Measurements from ENCODE around the gene NUP160.
"Not testable (repeated sequence)": the region's sequence is repeated elsewhere in the genome, so short reads cannot be mapped to it uniquely, and the experiment has no call there.

The NUP160 gene

DNA sequence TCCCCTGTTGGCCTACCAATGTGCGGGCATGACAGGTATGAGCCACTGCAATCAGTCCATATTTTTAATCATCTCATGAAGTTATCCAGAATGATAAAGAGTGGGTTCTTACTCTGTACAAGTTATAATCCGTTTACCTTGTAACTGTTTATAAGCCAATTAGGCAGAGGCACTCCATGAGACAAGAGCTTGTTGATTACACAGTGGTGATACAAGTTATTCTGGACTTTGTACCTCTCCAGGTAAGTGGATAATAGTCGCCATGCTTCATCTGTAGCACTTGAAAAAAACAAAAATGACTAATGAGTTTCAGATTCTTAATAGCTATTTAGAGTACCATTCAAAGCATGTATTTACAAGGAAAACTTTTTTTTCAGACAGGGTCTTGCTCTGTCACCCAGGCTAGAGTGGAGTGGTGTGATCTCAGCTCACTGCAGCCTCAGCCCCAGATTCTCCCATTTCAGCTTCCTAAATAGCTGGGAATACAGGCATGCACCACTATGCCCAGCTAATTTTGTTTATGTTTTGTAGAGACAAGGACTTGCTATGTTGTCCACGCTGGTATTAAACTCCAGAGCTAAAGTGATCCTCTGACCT, 63.3 kb downstream of the NUP160 start:
- no peak for DNase-seq

DNA sequence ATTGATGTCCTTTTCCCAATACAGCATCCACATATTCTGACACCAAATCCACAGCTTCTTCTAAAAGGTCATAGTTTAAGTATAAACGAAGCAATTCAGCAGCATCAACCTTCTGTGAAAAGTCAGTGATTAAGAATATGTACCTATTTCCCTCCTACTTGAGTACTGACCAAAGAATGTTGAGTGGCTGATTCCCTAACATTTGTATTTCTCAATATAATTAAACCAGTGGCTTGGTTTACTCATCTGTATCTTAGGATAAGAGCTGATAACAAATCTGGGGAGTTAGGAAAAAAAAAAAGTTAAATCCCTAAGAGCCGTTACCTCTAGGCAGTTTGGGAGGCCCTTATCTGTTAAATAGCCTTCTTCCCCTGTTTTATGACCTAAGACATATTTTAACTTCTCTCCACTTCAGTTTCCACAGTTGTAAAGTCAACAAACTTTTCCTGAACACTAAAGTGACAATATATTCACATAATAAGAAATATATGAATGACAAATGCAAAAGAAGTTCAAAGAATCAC, 65.0 kb downstream of the NUP160 start:
- DNase-seq, result no peak

DNA sequence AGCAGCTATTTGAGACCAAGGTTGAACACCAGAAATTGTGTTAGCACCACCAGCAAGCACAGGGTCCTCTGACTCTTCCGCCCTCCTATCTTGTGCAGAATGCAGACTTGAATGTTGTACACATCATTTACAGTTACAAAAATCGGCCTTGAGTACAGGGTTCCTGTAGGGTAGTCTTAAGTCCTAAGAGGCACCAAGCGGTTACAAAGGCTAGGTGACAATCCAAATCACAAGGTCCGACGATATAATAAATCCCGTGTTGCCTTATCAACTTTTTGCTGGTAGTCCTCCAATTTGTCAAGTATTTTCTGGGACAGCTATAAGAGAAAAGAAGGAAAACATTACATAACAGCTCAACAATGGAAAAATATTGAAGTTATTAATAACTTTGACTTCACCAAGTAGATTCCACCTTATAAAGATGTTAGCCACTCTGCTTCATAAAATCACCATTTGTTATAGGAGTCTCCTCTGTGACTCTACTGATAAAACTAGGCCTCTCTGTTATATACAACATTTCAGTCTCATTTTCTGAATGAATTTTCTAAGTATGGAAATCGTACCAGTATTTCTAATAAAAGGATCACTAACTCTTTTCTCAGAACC, 69.2 kb downstream of the NUP160 start:
- no peak for DNase-seq

DNA sequence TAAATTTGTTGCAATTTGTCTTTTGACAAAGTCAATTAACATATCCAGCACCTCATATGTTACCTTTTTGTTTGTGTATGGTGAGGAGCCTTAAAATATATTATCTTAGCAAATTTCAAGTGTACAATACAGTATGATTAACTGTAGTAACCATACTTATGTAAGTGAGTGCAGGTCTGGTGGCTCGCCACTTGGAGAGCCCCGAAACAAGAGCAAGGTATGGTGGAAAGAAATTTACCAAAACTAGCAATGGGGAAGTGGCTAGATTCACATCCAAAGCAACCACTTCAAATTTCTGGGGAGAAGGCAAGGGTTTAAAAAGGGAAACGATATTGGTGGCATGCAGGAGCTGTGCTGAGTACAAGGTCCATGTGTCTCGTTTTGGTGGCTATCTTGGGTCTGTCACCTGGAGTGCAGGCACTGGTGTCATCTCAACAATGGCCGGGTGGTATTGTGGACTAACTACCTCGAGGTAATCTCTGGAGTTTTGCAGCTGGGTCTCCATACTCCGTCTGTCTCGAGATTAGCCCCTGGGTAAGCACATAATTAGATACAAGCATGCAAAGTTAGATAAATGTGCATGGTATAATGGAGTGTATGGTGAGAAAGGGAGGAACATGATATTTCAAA, 72.8 kb downstream of the NUP160 start:
- no peak for DNase-seq

DNA sequence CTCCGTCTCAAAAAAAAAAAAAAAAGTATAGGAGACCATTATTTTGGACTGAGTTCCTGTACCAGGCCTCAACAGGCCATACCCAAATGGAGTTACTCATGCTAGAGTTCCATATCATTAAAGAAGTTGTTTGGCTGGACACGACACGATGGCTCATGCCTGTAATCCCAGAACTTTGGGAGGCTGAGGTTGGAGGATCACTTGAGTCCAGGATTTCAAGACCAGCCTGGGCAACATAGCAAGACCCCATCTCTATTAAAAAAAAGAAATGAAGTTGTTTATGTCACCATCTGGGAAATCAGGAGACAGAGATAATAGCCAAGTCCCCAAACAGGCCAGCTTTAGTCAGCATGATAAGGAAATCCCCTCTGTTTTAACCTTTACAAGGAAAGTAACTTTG, 74.3 kb downstream of the NUP160 start:
- no peak for DNase-seq

DNA sequence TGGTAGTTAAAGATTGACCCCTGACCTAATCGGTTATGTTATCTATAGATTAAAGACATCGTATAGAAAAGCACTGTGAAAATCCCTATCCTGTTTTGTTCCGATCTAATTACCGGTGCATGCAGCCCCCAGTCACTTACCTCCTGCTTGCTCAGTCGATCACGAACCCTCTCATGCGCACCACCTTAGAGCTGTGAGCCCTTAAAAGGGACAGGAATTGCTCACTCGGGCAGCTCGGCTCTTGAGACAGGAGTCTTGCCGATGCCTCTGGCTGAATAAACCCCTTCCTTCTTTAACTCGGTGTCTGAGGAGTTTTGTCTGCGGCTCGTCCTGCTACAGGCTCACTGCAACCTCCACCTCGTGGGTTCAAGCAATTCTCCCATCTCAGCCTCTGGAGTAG, 78.6 kb downstream of the NUP160 start:
- DNase-seq, result not testable (repeated sequence)

DNA sequence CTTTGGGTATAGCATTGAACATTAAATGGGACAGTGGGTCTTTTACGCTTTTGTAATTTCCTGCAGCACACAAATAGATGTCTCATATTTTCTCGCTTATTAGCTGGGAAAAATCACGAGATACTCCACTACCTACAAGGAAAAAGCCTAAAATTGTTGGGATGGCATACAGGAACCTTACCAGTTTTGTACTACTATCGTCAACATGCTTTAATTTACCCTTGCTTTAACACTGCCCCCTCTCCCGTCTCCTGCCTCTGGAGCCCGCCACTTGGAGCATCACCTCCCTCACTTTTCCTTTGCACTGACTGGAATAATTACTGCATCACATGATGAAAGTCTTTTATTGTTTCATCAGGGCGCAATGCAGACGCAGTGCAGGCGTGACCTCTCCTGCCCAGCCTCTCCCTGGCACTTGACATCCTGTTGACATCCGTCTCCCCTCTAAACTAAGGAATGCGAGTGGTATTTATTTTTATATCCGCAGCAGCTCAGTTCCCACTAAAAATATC, 80.0 kb downstream of the NUP160 start:
- peak; percentile 88 for DNase-seq

DNA sequence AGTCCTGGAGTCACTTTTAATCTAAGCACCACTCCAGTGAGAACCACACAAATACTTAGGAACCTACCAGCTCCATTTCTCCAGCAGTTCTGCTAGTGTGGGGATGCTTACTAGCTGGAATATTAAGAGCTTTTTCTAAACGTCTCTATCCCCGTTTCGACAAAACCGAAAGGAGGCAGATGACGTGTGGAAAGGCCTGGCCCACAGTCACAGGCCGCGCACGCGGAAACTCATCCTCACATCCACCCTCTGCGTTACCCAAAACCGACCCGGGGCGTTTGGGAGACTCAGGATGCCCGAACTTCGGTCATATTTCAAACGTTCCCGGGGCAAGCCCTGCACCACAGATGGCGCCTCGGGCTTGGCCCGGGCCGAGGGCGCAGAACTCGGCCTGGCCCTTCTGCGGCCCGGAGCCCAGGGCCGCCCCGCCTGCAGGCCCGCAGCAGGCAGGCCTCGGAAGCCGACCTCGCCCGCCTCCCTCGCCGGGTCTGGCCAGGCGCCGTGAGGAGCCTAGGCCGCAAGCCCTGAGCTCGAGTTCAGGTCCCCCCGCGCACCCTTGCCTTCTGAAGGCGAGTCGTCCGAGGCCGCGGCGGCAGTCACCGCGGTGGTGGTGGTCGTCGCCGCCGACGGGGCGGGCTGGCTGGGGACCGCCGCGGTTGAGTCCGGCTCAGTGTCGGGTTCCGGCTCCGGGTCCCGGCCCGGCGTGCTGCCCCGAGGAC, 81.5 kb downstream of the NUP160 start:
- peak; percentile 69 for DNase-seq

DNA sequence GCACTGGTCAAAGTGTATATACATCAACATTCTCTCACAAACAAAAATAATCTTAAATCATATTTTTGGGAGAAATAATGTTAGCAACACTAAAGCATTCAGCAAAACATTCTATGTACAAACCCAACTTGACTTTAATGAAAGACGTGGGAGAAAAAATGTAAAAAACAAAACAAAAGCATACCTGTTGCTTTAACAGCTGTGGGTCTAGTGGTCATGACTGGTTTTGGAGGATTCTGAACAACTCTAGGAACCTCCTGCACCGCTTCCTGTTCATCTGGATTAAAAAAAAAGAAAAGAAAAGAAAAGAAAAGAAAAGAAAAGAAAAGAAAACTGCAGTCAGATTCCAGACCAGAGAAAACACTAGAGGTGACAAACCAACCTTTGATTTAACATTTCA, 83.1 kb downstream of the NUP160 start:
- no peak for DNase-seq

DNA sequence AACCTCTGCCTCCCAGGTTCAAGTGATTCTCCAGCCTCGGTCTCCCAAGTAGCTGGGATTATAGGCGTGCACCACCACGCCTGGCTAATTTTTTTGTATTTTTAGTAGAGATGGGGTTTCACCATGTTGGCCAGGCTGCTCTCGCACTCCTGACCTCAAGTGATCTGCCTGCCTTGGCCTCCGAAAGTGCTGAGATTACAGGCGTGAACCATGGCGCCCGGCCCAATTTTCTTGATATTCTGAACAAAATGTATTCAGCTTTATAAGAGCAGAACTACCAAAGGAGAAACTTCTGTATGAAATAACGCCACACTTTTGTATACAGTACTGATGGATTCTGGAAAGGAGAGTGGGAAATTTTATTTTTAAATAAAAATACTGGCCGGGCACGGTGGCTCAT, 88.9 kb downstream of the NUP160 start:
- not testable (repeated sequence) for DNase-seq

DNA sequence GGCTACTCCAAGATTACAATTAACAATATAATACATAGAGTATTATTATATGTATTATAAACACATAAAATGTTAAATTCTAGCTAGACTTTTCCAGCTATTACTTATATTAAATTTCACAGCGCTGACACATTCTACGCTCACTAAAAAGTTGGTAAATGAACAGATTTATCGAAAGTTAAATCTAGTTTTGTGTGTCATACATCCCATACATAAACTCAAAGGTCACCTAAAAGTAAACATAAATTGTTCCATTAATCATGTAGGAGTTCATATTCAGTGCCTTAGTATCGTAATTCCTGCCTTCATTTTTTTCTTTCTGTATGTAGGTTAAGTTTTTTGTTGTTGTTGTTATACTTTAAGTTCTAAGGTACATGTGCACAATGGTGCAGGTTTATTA, 91.9 kb downstream of the NUP160 start:
- DNase-seq, result no peak

DNA sequence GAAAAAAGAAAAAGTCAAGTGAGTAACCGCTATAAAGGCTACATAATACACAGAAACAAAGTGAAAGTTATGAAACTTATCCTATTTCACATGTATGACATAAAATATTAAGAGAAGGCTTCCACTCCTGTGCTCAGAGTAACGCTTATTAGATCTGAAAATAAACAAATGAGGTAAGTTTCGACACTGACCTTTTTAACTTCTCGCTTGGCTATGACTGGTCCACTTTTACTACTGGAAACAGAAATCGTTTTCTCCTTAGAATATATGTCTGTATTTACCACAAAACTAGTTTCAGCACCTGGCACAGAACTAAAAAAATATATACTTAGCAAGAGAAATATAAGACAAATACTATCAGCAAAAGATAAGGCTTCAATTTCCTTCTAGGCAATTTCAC, 97.4 kb downstream of the NUP160 start:
- DNase-seq, result no peak

DNA sequence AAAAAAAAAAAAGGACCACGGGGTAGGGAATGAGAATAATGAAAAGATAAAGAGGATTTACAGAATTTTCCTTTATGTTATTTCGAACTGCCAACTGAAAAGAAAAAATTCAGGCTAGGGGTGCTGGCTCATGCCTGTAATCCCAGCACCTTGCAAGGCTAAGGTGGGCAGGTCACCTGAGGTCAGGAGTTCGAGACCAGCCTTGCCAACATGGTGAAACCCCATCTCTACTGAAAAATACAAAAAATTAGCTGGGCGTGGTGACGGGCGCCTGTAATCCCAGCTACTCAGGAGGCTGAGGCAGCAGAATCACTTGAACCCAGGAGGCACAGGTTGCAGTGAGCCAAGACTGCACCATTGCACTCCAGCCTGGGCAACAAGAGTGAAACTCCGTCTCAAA, 105.7 kb downstream of the NUP160 start:
- DNase-seq, result not testable (repeated sequence)

DNA sequence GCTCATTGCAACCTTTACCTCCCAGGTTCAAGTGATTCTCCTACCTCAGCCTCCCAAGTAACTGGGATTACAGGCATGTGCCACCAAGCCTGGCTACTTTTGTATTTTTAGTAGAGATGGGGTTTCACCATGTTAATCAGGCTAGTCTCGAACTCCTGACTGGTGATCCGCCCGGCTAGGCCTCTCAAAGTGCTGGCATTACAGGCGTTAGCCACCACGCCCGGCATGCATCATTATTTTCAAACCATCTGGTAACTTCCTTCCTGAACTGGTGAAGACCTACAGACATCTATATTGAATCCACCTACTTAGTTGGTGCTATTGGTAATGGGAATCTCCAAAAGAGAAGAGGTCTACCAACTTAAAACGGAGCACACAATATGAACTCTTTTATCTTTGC, 110.3 kb downstream of the NUP160 start:
- not testable (repeated sequence) for DNase-seq

DNA sequence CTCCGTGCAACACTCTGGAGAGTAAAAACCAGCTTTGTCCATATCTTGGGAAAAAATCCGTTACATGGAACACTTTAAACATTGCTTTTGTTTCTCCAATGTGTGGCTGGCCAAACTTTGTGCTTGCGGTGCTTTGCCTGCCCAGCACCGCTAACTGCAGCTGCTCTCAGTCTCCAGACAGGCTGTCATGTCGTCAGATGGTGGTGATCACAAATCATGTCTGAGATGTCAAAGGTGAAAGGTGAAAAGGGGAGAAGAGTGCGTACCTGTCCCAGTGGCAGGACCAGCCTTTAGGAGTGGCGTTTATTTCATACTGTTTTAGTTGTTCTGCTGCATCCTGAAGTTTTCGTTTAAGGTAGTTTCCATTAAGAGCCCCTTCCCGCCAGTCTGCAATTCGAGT, 115.9 kb downstream of the NUP160 start:
- DNase-seq, result no peak

DNA sequence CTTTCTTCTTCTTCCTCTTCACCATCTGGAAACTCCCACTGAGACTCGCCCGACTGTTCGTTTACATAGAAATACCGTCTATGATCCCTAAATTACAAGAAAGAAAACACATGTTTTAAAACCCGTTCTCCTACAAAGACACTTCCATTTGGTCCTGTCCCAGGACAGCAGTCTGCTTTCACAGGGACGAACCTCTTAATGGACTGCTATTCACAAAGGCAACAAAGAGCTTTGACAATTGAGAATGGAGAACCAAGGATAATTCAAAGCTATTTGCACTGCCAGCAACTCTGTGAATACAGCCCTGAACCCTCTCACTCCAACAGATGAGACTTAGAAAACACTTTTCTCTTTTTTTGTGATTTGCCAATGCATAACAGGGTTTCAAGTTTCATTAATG, 116.7 kb downstream of the NUP160 start:
- DNase-seq, result no peak
